Stimulated activated CD4-positive, alpha-beta T cell treated with anti-CD3 and anti-CD28 coated beads, Interleukin-1b, Interleukin-23, amount 100 ng/mL, for 4 hours (primary cell): ENCODE results near the gene B4GALNT3.
"Not testable (repeated sequence)": the region's sequence is repeated elsewhere in the genome, so short reads cannot be mapped to it uniquely, and the experiment has no call there.

Source experiments
- DNase-seq, 2 donors: peaks; one replicate each; pipeline ENCODE4 v3.0.0-alpha.2; 2020; ENCODE audit warnings: low read depth in 2 of 2

Gene B4GALNT3

DNA sequence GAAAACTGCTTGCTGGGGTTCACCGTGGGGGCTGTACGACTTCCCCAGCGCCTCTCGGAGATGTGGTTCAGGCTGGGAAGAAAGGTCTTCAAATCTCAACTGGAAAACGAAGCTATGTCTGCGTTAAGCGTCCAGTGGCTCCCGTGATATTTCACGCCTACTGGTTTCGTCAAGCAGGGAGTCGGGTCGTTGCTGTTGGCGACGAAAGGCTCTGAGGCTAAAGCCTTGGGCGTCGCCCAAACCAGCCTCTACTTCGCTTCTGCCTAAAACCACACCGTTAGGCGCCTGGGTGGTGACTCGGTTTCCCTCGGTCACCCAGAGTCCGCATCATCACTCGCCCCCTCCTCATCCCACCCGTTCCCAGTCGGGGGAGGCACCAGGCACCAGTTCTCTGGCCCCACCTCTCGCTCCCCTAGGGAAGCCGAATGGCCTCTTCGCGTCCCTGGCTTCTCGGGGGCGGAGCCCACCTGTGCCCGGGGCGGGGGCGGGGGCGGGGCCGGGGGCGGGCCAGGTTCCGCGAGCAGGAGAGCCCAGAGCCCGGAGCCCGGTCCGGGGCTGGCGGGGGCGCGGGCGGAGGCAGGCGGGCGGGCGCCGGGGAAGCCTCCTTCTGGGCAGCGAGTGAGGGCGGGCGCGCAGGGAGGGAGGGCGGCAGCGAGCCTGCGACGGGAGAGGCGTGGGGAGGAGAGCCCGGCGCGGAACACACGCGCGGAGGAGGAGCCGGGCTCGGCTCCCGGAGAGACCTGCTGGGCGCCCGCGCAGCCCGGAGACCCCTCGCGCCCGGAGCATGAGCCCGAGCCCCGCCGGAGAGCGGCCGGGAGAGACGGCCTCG is at the start of gene B4GALNT3:
Gene B4GALNT3 (plus strand): TSS at position 510 of the 829 bp plus-strand sequence. CDS start 438 bp downstream, outside the sequence.
- DNase-seq = peak; percentile 18 to 32

- no peak for DNase-seq
Measured at GRCh38 chr12:414859-415258, 44.9 kb upstream of the B4GALNT3 start.

DNA sequence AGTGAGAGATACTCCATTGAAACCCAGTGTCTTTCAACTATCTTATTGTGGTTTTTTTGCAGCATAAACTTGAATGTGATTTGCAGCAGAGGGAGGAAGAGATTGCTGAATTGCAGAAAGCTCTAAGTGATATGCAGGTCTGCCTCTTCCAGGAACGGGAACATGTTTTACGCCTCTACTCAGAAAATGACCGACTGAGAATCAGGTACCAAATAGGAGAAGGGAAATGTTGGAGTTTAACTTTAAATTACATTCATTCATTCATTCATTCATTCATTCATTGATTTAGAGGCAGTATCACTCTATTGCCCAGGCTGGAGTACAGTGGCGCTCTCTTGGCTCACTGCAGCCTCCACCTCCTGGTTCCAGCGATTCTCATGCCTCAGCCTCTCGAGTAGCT is 41.3 kb upstream of the B4GALNT3 start:
- DNase-seq = no peak

DNA sequence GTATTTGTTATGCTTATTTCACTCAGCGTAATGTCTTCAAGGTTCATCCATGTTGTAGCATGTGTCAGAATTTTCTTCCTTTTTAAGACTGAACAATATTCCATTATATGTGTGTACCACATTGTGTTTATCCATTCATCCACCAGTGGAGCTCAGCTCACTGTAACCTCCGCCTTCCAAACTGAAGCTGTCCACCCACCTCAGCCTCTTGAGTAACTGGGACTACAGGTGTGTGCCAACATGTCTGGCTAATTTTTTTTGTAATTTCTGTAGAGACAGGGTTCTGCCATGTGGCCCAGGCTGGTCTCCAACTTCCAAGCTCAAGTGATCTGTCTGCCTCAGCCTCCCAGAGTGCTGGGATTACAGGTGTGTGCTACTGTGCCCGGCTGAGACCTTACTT is 37.2 kb upstream of the B4GALNT3 start:
- DNase-seq = no peak

DNA sequence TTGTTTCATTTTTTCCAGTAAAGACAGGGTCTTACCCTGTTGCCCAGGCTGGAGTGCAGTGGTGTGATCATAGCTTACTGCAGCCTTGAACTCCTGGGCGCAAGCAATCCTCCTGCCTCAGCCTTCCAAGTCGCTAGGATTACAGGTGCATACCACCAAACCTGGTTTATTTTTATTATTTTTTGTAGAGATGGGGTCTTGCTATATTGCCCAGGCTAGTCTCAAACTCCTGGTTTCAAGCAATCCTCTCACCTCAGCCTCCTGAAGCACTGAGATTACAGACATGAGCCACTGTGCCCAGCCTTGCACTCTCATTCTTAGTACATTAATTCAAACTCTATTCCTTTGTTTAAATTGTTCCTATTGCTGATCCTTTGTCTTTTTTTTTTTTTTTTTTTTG is 24.0 kb upstream of the B4GALNT3 start:
- not testable (repeated sequence) for DNase-seq

DNA sequence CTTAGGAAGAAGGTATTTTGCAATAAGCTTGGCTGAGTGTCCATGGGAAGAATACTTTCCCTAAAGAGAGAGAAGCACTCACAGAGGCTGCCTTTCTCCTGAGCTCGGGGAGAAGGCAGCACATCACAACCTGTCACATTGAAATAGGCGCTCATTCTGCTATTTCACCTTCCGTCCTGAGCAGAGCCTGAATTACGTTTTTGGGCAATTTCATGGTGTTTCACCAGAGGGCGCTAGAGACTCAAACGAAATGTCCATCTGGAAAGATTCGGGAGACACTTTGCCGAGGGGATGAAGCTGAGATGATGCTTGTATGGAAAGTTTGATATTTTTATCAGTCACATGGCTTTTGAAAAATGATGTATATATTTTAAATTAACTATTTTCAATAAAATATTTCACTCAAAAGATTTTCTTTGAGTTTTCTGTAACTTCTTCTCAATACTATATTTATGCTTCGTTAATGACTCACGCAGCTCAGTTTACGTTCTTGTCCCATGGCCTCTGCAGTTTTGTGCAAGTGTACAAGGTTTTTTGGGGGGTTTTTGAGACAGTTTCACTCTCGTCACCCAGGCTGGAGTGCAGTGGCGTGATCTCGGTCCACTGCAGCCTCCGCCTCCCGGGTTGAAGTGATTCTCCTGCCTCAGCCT is 17.4 kb upstream of the B4GALNT3 start:
- peak in 1 of 2 donors; percentile 40 for DNase-seq

- DNase-seq = no peak
Measured at GRCh38 chr12:447141-447540, 12.6 kb upstream of the B4GALNT3 start.

DNA sequence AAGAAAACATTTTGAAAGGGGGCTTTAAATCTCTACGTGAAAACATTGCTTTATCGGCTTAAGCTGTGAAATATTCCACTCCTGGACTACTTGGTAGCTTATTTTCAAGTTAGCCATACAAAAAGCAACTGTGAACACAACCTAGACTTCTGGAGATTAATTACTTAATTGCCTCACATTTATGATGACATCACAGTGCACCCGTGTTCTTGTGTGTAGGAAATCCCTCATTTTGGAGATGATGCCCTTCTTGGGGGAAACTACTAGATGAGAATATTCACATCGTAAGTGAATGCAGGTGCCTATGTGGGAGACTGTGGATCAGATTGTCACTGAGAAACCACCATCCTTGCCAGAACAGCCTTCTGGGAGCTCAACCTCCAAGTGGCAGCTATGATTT is 10.5 kb upstream of the B4GALNT3 start:
- DNase-seq = no peak

GRCh38 chr12:450438-450837 is 9.3 kb upstream of the B4GALNT3 start:
- no peak for DNase-seq

- peak; percentile 37 for DNase-seq
Measured at GRCh38 chr12:452667-453210, 7.0 kb upstream of the B4GALNT3 start.

DNA sequence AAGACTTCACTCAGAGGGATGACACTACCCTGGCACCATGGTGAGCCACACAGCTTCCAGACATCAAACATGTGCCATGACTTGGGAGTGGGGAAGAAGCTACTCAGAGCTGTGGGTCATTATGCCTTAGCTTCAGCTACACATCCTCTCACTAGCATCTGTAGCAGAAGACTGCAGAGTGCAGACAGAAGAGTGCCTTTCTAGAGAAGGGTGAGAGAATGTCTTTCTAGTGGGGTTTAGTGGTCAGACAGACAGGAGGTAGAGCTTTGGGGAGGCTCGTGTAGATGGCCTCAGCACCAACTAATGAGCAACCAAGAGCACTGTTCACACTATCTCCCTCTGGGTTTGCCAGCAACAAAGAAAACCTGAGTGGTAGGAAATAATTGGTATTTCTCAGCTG is 4.9 kb upstream of the B4GALNT3 start:
- no peak for DNase-seq

GRCh38 chr12:455821-456220 is 3.9 kb upstream of the B4GALNT3 start:
- DNase-seq = no peak

GRCh38 chr12:457676-458075 is 2.1 kb upstream of the B4GALNT3 start:
- DNase-seq = no peak

GRCh38 chr12:459050-459429 is 699 bp upstream of the B4GALNT3 start:
- DNase-seq = no peak

DNA sequence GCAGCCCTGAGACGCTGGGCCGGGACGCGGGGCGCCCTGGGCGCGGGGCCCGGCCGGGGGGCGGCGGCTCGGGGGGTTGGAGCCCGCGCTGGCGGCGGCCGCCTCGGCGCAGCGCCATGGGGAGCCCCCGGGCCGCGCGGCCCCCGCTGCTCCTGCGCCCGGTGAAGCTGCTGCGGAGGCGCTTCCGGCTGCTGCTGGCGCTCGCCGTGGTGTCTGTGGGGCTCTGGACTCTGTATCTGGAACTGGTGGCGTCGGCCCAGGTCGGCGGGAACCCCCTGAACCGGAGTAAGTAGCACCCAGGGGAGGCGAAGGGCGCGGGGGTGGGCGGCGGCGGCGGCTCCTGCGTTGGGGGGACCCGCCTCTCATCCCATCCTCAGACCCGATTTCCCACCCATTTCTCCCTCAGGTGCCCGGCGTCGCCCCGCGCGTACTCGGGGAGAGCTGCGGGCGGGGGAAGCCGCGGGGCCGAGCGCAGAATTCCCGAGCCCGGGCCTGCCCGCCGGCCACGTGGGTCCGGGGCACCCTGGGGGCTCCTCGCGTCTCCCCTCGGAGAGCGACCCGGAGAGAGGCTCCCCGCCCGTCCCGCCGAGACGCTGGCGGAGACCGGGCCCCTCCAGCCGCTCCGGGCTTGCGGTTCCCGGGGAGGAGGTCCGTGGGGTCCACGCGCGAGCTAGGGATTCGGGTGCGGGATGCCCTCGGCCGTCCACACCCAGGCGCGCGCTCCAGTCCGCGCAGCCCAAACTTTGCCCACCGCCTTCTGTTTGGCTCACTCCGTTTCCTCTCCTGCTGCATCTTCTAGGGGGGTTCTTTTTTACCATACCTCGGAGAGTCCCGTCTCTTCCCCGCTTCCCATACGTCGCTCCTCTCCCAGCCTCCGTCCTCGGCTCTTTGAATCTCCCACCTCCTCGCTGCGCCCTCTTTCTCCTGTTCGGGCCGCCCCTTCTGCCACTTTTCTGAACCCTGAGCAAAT is 807 bp downstream of the B4GALNT3 start:
- DNase-seq = peak; percentile 19 to 21

GRCh38 chr12:461425-461824 is 1.7 kb downstream of the B4GALNT3 start:
- DNase-seq = no peak

DNA sequence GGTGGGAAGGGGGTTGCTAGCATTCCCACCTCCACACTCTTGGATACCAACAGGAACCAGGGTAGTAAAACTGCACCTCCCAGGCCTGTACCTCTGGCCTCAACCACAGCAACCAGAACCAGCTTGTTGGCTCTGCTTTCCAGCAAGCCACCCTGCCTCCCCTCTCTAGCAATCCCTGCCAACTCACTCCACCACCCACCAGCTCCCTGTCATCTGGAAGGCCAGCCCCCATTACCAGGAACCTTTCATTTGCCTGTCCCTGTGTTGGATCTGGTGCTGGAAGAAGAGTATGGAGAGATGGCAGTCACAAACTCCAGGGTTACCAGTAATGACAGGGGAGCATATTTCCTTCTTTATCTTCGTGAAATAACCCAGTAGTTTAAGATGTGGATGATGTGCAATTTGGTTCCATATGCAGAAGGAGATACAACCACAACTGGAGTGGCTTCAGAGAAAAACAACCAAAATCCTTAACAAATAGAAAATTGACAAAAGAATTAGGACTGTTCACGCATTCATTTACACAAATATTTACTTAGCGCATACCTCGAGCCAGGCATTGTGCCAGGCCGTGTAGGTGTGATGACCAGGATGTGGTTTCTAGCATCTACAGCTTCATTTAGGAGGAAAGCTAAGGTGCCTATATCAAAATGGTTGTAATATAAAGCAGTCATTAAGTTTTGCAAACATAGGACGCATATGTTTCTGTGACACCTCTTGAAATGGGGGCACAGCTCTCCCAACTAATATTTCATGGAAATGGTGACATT is 3.4 kb downstream of the B4GALNT3 start:
- DNase-seq = no peak

DNA sequence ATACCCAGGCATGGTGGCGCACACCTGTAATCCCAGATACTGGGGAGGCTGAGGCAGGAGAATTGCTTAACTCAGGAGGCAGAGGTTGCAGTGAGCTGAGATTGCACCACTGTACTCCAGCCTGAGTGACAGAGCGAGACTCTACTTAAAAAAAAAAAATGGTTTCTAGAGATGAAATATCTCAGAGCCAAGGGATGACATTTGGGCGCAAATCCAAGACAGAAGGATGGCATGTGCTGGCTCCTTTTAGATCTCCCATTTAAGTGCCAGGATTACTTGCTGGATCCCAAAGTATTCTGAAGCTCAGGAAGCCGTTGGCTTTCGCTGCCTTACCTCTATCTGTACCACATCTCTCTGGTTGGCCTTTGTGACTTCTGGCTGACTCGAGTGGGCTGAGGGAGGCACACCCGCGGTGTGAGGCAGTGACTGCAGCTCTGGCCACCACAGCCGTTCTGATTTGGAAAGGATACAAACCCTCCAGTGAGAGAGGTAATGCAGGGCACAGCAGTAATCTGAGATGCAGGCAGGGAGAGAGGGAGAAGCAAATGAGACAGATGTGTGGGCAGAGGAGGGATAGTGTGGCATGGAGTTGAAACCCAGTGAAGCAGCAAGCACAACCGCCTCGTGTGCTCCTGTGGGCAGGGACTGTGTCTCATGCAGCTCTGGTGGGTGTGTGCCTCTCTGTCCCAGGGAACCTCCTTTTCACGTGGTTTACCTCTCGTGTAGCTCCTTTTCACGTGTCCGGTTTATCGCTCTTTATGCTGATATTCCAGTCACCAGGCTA is 4.9 kb downstream of the B4GALNT3 start:
- no peak for DNase-seq

DNA sequence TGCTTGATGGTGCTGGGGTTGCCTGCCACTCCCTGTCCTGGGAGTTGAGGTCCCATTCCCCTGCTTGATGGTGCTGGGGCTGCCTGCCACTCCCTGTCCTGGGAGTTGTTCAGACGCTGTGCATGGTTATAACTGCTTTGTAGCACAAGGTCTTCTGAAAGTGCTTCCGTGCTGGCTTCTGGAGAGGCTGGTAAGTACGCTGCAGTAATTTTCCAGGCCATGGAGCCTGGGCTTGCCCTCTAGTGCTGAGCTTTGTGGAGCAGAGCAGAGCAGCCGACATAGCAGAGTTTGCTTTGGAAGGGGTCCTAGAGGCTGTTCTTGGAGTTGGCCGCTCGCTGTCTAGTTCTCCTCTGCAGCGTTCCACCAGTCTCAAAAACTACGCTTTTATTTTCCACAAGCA is 6.3 kb downstream of the B4GALNT3 start:
- no peak for DNase-seq

GRCh38 chr12:466762-467161 is 7.0 kb downstream of the B4GALNT3 start:
- no peak for DNase-seq
